NT2/D1 (cell line): Measurements from ENCODE around the gene TMEM163.
"Not testable (repeated sequence)": the region's sequence is repeated elsewhere in the genome, so short reads cannot be mapped to it uniquely, and the experiment has no call there.

Experiments
- DNase-seq: peaks from one replicate; pipeline ENCODE4 v3.0.0-alpha.2; 2011; ENCODE audit warnings: low read depth, low spot score
- H3K27me3 ChIP-seq: 2 replicates; pipeline ENCODE4 v1.6.0; 2011; ENCODE audit warnings: mild to moderate bottlenecking; ENCODE audit not compliant: insufficient read length, insufficient read depth
- H3K36me3 ChIP-seq: 2 replicates; pipeline ENCODE4 v1.6.1; 2011; ENCODE audit warnings: mild to moderate bottlenecking, low read length, mixed read lengths; ENCODE audit not compliant: insufficient read depth, insufficient read length
- H3K4me1 ChIP-seq: 2 replicates; pipeline ENCODE4 v1.5.1; 2011; ENCODE audit not compliant: insufficient read depth, insufficient read length
- H3K4me3 ChIP-seq: 2 replicates; pipeline ENCODE4 v1.5.1; 2011; ENCODE audit warnings: low read depth; ENCODE audit not compliant: insufficient read length
- H3K9ac ChIP-seq: 2 replicates; pipeline ENCODE4 v1.6.0; 2011; ENCODE audit warnings: low read depth; ENCODE audit not compliant: insufficient read length
- H3K9me3 ChIP-seq: 2 replicates; pipeline ENCODE4 v1.5.1; 2011; ENCODE audit warnings: mild to moderate bottlenecking, low read length; ENCODE audit not compliant: insufficient read depth
- SUZ12 ChIP-seq: IDR thresholded peaks from 2 replicates; pipeline ENCODE4 v1.6.1; 2011; ENCODE audit not compliant: insufficient read length, insufficient read depth; ENCODE audit errors: extremely low read depth
- YY1 ChIP-seq: IDR thresholded peaks from 2 replicates; pipeline ENCODE4 v1.6.1; 2011; ENCODE audit not compliant: insufficient read length, insufficient read depth
- ZNF274 ChIP-seq: IDR thresholded peaks from 2 replicates; pipeline ENCODE4 v1.6.1; 2011; ENCODE audit warnings: mild to moderate bottlenecking, low read depth, low read length

The TMEM163 gene

DNA sequence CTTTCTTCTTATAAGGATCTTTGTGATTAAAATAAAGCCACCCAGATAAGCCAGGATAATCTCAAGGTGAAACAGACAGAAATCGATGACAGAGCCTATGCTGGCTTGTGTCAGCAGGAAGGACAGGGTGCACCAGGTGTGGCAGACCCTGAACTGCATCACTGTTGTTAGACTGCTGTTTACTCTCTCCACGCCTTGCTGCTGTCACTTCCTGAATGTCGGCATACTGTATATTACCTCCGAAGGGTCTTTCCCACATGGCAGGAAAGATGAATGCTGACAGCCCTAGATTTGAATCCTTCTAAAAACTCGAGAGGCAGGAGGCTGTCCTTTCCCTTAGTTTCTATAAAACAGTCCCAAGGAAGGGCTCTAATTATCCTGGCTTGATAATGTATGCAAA lies 18.9 kb upstream of the TMEM163 start:
- no peak for TF ChIP-seq SUZ12
- no peak for TF ChIP-seq YY1
- no peak for TF ChIP-seq ZNF274
- no peaks in the 10 kb centered on the region for H3K36me3 ChIP-seq
- no peaks in the 10 kb centered on the region for H3K9me3 ChIP-seq
- no peak overlapping the region for H3K4me3 ChIP-seq
- H3K9ac ChIP-seq: no peak overlapping the region
- no peak for DNase-seq
- H3K27me3 ChIP-seq: no peaks in the 10 kb centered on the region
- peaks cover 5% of the 10 kb centered on the region for H3K4me1 ChIP-seq

GRCh38 chr2:134736167-134736880 lies 17.5 kb upstream of the TMEM163 start:
- Histone ChIP-seq H3K36me3 (no peaks in the 10 kb centered on the region), H3K9ac (no peak overlapping the region)
- no peak for TF ChIP-seq SUZ12
- no peak for TF ChIP-seq YY1
- TF ChIP-seq ZNF274: no peak

GRCh38 chr2:134728163-134728562 lies 9.4 kb upstream of the TMEM163 start:
- Histone ChIP-seq H3K9ac (no peak overlapping the region), H3K9me3 (no peaks in the 10 kb centered on the region), H3K36me3 (no peaks in the 10 kb centered on the region), H3K27me3 (no peaks in the 10 kb centered on the region), H3K4me1 (no peaks in the 10 kb centered on the region), H3K4me3 (no peak overlapping the region)
- no peak for DNase-seq
- no peak for TF ChIP-seq YY1
- no peak for TF ChIP-seq SUZ12
- no peak for TF ChIP-seq ZNF274

More at GRCh38 chr2:134736167-134736880, 17.5 kb upstream of the TMEM163 start:
- peak; percentile 72 for DNase-seq
- Histone ChIP-seq H3K4me1 (peaks cover 5% of the 10 kb centered on the region), H3K27me3 (no peaks in the 10 kb centered on the region), H3K4me3 (no peak overlapping the region), H3K9me3 (no peaks in the 10 kb centered on the region)

DNA sequence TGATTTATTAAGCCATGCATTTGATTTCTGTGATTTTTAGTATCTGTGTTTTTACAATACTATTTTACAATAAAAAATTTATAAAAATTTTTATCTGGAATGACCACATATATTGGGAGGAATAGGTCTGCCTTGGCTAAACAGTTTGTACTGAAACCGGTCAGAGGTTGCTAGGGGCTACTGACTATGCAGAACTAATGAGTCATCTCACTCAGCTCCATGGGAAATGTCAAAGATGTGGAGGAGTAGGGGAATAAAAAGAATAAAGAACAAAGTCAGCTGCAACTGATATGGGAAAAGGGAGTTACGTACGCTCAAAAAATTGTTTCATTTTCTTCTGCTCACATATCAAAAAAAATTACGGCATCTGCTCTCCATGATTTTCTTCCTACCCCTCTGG lies 8.6 kb upstream of the TMEM163 start:
- no peaks in the 10 kb centered on the region for H3K27me3 ChIP-seq
- no peak for DNase-seq
- H3K4me1 ChIP-seq: peaks cover 3% of the 10 kb centered on the region
- no peaks in the 10 kb centered on the region for H3K9me3 ChIP-seq
- no peak overlapping the region for H3K9ac ChIP-seq
- H3K36me3 ChIP-seq: no peaks in the 10 kb centered on the region
- no peak for TF ChIP-seq YY1
- TF ChIP-seq SUZ12: no peak
- no peak overlapping the region for H3K4me3 ChIP-seq

DNA sequence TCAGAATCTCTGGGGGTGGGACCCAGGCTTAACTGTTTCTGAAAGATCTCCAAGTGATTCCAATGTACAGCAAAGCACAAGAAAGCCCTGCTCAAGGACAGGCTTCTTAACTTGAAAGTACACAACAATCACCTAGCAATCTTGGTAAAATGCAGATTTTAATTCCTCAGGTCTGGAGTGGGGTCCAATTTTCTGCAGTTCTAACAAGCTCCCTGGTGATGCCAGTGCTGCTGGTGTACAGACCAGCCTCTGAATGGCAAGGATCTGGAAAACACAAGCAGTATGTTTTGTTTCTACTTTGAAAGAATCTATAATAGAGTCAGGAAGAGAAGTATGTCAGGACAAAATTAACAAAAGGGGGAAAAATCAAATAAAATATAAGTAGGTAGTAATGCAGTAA lies 7.8 kb upstream of the TMEM163 start:
- H3K9me3 ChIP-seq: no peaks in the 10 kb centered on the region
- no peak overlapping the region for H3K4me3 ChIP-seq
- H3K9ac ChIP-seq: no peak overlapping the region
- peaks cover 5% of the 10 kb centered on the region for H3K27me3 ChIP-seq
- DNase-seq: no peak
- H3K36me3 ChIP-seq: no peaks in the 10 kb centered on the region
- peaks cover 3% of the 10 kb centered on the region for H3K4me1 ChIP-seq
- TF ChIP-seq YY1 (no peak), SUZ12 (no peak), ZNF274 (no peak)

GRCh38 chr2:134725876-134726275 lies 7.1 kb upstream of the TMEM163 start:
- Histone ChIP-seq H3K9me3 (no peaks in the 10 kb centered on the region), H3K36me3 (no peaks in the 10 kb centered on the region), H3K9ac (no peak overlapping the region), H3K27me3 (peaks cover 8% of the 10 kb centered on the region), H3K4me3 (no peak overlapping the region), H3K4me1 (peaks cover 3% of the 10 kb centered on the region)
- no peak for DNase-seq
- TF ChIP-seq YY1 (no peak), SUZ12 (no peak), ZNF274 (no peak)

- Histone ChIP-seq H3K27me3 (peaks cover 23% of the 10 kb centered on the region), H3K4me1 (peaks cover 3% of the 10 kb centered on the region)
- no peak for DNase-seq
These were observed 5.5 kb upstream of the TMEM163 start for GRCh38 chr2:134724341-134724740.

DNA sequence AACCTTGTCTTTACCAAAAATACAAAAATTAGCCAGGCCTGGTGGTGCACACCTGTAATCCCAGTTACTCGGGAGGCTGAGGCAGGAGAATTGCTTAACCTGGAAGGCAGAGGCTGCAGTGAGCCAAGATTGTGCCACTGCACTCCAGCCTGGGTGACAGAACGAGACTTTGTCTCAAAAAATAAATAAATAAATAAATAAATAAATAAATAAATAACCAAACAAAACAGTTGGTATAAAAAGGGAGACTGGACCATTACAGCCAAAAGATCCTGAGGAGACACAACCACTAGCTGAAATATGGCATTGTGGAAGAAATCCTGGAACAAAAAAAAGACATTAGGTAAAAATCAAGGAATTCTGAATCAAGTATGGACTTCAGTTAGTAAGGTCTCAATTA lies 4.9 kb upstream of the TMEM163 start:
- not testable (repeated sequence) for H3K9ac ChIP-seq, H3K9me3 ChIP-seq, DNase-seq, H3K4me3 ChIP-seq, H3K36me3 ChIP-seq, H3K4me1 ChIP-seq
- H3K27me3 ChIP-seq: peaks cover 27% of the 10 kb centered on the region

More at GRCh38 chr2:134724341-134724740, 5.5 kb upstream of the TMEM163 start:
- H3K9ac ChIP-seq: no peak overlapping the region
- H3K4me3 ChIP-seq: no peak overlapping the region
- H3K36me3 ChIP-seq: no peaks in the 10 kb centered on the region
- TF ChIP-seq SUZ12 (no peak), ZNF274 (no peak), YY1 (no peak)
- H3K9me3 ChIP-seq: no peaks in the 10 kb centered on the region
